Pons (tissue), 1 donor: ENCODE measurements around the gene TOX2.

Source experiments
- DNase-seq: peaks from one replicate; pipeline ENCODE4 v3.0.0-alpha.2; 2016; ENCODE audit warnings: low spot score

TOX2 gene

GRCh38 chr20:43977252-43977651 lies 62.6 kb downstream of the TOX2 start:
- DNase-seq = no peak

GRCh38 chr20:43977962-43978361 lies 63.3 kb downstream of the TOX2 start:
- no peak for DNase-seq

- no peak for DNase-seq
These were observed 65.0 kb downstream of the TOX2 start for GRCh38 chr20:43979576-43980105.

GRCh38 chr20:43981540-43981939 lies 66.9 kb downstream of the TOX2 start:
- no peak for DNase-seq

- DNase-seq = no peak
These were observed 67.4 kb downstream of the TOX2 start for GRCh38 chr20:43982016-43982415.

- DNase-seq = no peak
These were observed 68.2 kb downstream of the TOX2 start for GRCh38 chr20:43982886-43983285.

GRCh38 chr20:43983359-43983758 lies 68.7 kb downstream of the TOX2 start:
- no peak for DNase-seq

GRCh38 chr20:43983904-43984361 lies 69.3 kb downstream of the TOX2 start:
- no peak for DNase-seq

- no peak for DNase-seq
These were observed 69.9 kb downstream of the TOX2 start for GRCh38 chr20:43984587-43984986.

GRCh38 chr20:43985121-43985520 lies 70.5 kb downstream of the TOX2 start:
- DNase-seq = no peak

GRCh38 chr20:43985608-43986316 lies 71.1 kb downstream of the TOX2 start:
- DNase-seq = no peak

GRCh38 chr20:43987018-43987417 lies 72.4 kb downstream of the TOX2 start:
- DNase-seq = no peak

- no peak for DNase-seq
These were observed 72.9 kb downstream of the TOX2 start for GRCh38 chr20:43987531-43987930.

- no peak for DNase-seq
These were observed 73.8 kb downstream of the TOX2 start for GRCh38 chr20:43988451-43988850.

- no peak for DNase-seq
These were observed 74.2 kb downstream of the TOX2 start for GRCh38 chr20:43988867-43989266.

- DNase-seq = no peak
These were observed 76.6 kb downstream of the TOX2 start for GRCh38 chr20:43991261-43991660.

- no peak for DNase-seq
These were observed 77.3 kb downstream of the TOX2 start for GRCh38 chr20:43991982-43992381.

GRCh38 chr20:43992885-43993284 lies 78.2 kb downstream of the TOX2 start:
- no peak for DNase-seq

GRCh38 chr20:43993560-43993959 lies 78.9 kb downstream of the TOX2 start:
- no peak for DNase-seq

GRCh38 chr20:43994486-43995100 lies 79.9 kb downstream of the TOX2 start:
- DNase-seq = no peak

- no peak for DNase-seq
These were observed 81.0 kb downstream of the TOX2 start for GRCh38 chr20:43995645-43996044.

GRCh38 chr20:43996240-43996930 lies 81.7 kb downstream of the TOX2 start:
- DNase-seq = no peak

- DNase-seq = no peak
These were observed 85.2 kb downstream of the TOX2 start for GRCh38 chr20:43999848-44000247.
